Forelimb muscle (tissue), 1 donor: ENCODE data around the gene PDCD5. TPM values are rescaled to one million over a fixed set of nuclear protein-coding genes. Genes with fewer than 3 reads are reported as not detected.
"Not testable (repeated sequence)": the region's sequence is repeated elsewhere in the genome, so short reads cannot be mapped to it uniquely, and the experiment has no call there.

ENCODE experiments used
- DNase-seq: peaks from one replicate; pipeline ENCODE4 v3.0.0-alpha.2; 2013; ENCODE audit warnings: low read depth
- polyA plus RNA-seq: library from polyadenylated mRNA; unstranded; fragments of 120-200 nt; gene quantifications from one replicate; pipeline ENCODE4 v1.2.1, GENCODE V29; 2013; ENCODE audit not compliant: insufficient read length

Gene PDCD5
- 138 TPM for polyA plus RNA-seq

GRCh38 chr19:32580901-32581704 lies at the start of gene PDCD5:
TSS of gene PDCD5 (plus strand) at chr19:32581190. CDS start at chr19:32581262, 72 bp downstream.
- DNase-seq, result peak; percentile 74

DNA sequence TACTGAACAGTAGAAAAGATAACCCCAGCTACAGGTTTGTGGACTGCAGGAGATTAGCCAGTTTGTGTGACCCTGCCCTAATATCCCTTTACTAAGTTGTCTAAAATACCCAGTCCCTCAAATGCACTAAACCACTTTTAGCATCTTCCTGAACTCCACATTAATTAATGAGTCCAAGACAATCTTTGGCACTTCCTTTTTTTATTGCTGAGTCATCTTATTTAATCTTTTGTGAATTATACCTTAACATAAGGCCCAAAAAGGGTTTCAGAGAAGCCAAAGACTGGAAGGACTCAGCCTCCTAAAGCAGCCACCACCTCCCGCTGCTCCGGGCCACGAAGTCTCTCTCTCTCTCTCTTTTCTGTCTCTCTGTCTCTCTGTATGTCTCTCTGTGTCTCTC lies 48.8 kb upstream of the PDCD5 start:
- DNase-seq, result no peak

GRCh38 chr19:32537580-32537979 lies 43.4 kb upstream of the PDCD5 start:
- no peak for DNase-seq

DNA sequence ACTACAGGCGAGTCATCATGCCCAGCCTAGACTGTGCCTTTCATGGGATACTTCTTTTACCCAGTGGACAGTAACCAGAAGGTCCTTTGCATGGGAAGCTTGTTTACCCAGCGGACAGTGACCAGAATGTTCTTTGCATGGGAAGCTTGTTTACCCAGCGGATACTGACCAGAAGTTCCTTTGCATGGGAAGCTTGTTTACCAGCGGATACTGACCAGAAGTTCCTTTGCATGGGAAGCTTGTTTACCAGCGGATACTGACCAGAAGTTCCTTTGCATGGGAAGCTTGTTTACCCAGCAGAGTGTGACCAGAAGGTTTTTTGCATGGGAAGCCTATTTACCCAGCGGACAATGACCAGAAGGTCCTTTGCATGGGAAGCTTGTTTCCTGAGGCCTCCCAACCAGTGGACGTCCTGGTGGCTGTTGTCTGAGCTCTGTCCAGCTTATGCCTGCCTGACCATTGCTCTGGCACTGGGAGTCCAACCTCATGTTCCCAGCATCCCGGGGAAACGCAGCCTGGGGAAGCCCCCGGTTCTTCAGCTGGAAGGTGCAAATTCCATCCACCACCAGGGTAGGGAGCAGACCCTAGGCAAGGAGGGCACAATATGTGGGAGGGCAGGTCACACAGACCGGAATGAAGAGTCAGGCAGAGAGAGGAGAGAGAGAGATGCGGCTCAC lies 41.6 kb upstream of the PDCD5 start:
- DNase-seq, result no peak

DNA sequence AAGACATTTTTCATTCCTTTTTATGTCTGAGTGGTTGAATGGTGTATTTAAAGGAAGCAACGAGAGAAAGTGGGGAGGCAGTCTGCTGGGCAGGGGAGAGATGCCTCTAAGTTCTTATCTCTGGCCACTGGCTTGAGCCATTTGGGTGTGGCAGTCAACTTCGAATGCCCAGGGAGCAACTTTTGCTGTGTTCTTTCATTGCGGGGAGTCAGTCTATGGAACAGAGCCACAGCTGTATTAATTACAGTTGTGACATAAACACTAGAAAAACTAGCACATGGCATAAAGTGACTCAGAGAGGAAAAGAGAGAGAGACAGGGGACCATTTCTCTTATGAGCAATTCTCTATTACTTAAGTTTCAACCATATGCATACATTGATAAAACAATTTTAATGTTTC lies 40.4 kb upstream of the PDCD5 start:
- DNase-seq, result no peak

GRCh38 chr19:32541376-32541775 lies 39.6 kb upstream of the PDCD5 start:
- DNase-seq, result not testable (repeated sequence)

- no peak for DNase-seq
Measured at GRCh38 chr19:32542477-32543108, 38.4 kb upstream of the PDCD5 start.

DNA sequence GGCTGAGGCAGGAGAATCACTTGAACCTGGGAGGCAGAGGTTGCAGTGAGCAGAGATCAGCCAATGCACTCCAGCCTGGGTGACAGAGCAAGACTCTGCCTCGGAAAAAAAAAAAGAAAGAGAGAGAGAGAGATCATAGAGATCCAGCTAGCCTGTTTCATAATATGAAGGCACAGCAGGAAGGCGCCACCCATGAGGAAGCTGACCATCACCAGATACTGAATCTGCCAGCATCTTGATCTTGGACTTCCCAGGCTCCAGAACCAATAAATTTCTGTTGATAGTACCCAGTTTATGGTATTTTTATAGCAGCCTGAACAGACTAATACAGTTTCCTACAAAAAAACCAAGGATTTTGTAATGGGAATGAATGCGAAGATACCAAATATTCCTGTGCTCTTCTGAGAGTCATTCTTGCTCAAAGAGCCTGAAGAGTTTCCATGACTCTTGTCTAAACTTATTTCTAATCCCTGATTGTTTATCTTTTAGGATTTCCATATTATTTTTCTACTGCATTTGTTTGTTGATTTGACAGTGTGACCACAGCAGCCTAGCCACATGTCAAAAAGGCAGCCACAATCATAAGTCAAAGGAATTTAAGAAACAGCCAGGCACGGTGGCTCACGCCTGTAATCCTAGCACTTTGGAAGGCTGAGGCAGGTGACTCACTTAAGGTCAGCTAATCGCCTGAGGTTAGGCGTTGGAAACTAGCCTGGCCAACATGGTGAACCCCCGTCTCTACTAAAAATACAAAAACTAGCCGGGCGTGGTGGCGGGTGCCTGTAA lies 37.7 kb upstream of the PDCD5 start:
- DNase-seq, result no peak

DNA sequence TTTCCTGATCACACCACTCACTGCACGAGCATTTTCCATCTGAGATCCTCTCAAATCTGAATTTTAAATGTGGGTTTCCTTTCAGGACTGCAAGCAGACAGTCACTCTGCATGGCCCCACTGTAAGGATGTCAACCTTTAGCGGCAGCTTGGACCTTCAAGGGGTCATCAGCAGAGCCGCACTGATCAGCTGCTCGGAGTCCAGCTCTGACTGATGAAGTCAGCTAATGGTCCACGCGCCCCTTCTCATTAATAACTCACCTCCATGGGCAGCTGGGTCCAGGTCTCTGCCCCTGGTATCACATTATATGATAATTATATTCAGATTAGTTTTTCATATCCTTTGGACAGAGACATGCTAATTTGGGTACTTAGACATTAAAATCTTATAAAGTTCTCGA lies 36.1 kb upstream of the PDCD5 start:
- DNase-seq, result no peak

DNA sequence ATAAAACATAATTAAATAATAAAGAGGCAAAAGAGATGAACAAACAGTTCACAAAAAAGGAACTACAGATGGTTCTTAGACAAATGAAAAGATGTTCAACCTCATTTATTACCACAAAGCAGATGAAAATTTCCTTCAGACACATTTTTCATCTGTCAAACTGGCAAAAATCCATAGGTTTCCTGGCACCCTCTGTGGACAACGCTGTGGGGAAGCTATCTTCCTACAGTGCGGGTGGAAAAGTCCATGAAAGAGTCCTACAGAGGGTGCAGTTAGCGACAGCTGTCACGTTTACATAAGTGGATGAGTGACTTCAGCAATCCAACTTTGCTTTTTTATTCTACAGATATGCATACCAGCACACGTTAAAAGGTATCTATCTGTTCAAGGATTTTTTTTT lies 30.3 kb upstream of the PDCD5 start:
- no peak for DNase-seq

DNA sequence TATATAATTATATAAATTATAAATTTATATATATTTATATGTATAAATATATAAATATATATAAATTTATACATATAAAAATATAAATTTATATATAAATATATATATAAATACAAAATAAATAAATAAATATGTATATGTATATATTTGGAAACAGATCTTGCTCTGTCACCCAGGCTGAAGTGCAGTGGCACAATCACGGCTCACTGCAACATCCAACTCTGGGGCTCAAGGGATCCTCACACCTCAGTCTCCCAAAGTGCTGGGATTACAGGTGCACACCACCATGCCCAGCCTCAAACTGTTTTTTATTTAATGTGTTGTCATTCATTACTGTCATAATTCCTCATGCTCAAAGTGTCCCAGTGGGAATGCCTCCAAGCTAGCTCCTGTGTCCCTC lies 25.2 kb upstream of the PDCD5 start:
- no peak for DNase-seq

GRCh38 chr19:32558607-32559228 lies 22.3 kb upstream of the PDCD5 start:
- no peak for DNase-seq

GRCh38 chr19:32563761-32564160 lies 17.2 kb upstream of the PDCD5 start:
- no peak for DNase-seq

GRCh38 chr19:32566246-32566830 lies 14.7 kb upstream of the PDCD5 start:
- DNase-seq, result no peak

GRCh38 chr19:32567486-32567885 lies 13.5 kb upstream of the PDCD5 start:
- no peak for DNase-seq

GRCh38 chr19:32570081-32570785 lies 10.8 kb upstream of the PDCD5 start:
- DNase-seq, result no peak

DNA sequence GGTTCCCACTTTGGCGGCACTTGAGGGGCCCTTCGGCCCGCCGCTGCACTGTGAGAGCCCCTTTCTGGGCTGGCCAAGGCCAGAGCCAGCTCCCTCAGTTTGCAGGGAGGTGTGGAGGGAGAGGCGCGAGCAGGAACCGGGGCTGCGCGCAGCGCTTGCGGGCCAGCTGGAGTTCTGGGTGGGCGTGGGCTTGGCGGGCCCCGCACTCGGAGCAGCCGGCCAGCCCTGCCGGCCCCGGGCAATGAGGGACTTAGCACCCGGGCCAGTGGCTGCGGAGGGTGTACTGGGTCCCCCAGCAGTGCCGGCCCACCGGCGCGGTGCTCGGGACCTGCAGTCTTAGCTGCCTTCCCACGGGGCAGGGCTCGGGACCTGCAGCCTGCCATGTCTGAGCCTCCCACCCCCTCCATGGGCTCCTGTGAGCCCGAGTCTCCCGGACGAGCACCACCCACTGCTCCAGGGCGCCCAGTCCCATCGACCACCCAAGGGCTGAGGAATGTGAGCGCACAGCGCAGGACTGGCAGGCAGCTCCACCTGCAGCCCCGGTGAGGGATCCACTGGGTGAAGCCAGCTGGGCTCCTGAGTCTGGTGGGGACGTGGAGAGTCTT lies 9.4 kb upstream of the PDCD5 start:
- not testable (repeated sequence) for DNase-seq

DNA sequence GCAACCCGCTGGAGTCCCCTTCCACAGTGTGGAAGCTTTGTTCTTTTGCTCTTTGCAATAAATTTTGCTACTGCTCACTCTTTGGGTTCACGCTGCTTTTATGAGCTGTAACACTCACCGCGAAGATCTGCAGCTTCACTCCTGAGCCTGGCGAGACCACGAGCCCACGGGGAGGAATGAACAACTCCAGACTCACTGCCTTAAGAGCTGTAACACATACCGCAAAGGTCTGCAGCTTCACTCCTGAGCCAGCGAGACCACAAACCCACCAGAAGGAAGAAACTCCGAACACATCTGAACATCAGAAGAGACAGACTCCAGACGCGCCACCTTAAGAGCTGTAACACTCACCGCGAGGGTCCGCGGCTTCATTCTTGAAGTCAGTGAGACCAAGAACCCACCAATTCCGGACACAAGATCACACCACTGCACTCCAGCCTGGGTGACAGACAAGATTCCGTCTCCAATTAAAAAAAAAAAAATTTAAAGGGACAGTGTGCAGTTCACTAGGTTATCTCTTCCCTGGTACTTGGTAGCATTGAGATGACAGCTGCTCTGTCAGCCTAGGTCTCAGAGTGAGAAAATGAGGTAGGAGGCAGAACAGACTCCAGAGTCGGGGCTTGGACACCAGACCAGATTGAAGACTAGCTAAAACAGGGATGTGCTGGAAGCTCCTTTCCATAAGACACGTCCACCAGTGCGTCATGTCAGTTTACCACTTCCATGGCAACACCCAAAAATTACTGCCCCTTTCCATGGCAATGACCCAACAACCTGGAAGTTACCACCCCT lies 8.1 kb upstream of the PDCD5 start:
- not testable (repeated sequence) for DNase-seq

DNA sequence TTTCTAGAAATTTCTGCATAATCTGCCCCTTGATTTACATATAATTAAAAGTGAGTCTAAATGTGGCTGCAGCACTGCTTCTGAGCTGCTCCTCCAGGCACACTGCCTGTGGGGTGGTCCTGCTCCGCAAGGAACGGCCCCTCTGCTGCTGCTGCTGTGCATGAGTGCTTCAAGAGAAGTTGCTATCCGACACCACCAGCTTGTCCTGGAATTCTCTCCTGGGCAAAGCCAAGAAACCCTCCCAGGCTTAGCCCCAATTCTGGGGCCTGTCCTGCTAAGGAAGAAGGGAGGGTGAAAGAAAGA lies 7.5 kb upstream of the PDCD5 start:
- DNase-seq, result no peak
